OCI-LY3 (cell line): ENCODE data around the gene OPRL1.

Experiments
- CTCF ChIP-seq: fragments of 200-600, 300-600 bp; sonication (generic); IDR thresholded peaks from 2 replicates; pipeline ENCODE4 v1.5.1; 2014; ENCODE audit warnings: antibody characterized with exemption, low read length, low read depth
- EZH2phosphoT487 ChIP-seq: fragments of 200-600 bp; shearing (Covaris generic); IDR thresholded peaks from 2 replicates; pipeline ENCODE4 v1.6.1; 2018; ENCODE audit warnings: antibody characterized with exemption, mixed run types, low read depth

- TF ChIP-seq CTCF, result no peak
- no peak for TF ChIP-seq EZH2phosphoT487
Observed at GRCh38 chr20:64119681-64120341, 39.9 kb downstream of the OPRL1 start.
